Measurements from ENCODE around the gene PADI4.

The PADI4 gene

GRCh38 chr1:17307946-17308345 lies at the start of gene PADI4:
Gene PADI4, plus strand, starts transcription at chr1:17308197. Its CDS starts 26 bp downstream, at chr1:17308223.
- Histone ChIP-seq H3K9ac (ENCODE audit: low read length) (no peak within 1 kb of the TSS), H3K9me3 (ENCODE audit: control insufficient read depth, low read depth, low read length) (no peaks in the 10 kb centered on the region), H3K36me3 (ENCODE audit: control insufficient read depth, low read depth, low read length) (no peaks in the 10 kb centered on the region), H3K27ac (ENCODE audit: low read length) (no peak within 1 kb of the TSS), H3K4me1 (ENCODE audit: control insufficient read depth, low read depth, low read length) (peaks cover 4% of the 10 kb centered on the region), H3K4me3 (ENCODE audit: low read length) (no peak within 1 kb of the TSS), H3K27me3 (ENCODE audit: control insufficient read depth, insufficient read depth, low read length) (no peaks in the 10 kb centered on the region)

DNA sequence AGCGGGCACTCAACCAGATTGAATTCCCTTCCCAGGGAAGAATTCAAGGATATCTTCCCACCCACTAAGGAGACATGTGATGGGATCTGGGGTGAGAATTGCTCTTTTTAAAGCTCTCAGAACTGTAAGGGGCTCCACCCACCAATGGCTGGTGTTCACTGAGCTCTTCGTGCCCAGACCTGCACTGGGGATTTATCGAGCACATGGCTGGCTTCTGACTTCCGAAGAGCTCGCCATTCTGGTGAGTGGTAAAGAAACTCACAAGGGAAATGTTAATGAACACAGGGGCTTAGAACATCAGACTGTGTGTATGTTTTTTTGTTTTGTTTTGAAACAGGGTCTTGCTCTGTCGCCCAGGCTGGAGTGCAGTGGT lies 49.3 kb upstream of the PADI4 start:
- Histone ChIP-seq H3K27me3 (ENCODE audit: control insufficient read depth, insufficient read depth, low read length) (no peaks in the 10 kb centered on the region), H3K4me3 (ENCODE audit: low read length) (no peak overlapping the region), H3K4me1 (ENCODE audit: control insufficient read depth, low read depth, low read length) (no peaks in the 10 kb centered on the region), H3K27ac (ENCODE audit: low read length) (no peak overlapping the region), H3K36me3 (ENCODE audit: control insufficient read depth, low read depth, low read length) (no peaks in the 10 kb centered on the region), H3K9ac (ENCODE audit: low read length) (no peak overlapping the region), H3K9me3 (ENCODE audit: control insufficient read depth, low read depth, low read length) (no peaks in the 10 kb centered on the region)

DNA sequence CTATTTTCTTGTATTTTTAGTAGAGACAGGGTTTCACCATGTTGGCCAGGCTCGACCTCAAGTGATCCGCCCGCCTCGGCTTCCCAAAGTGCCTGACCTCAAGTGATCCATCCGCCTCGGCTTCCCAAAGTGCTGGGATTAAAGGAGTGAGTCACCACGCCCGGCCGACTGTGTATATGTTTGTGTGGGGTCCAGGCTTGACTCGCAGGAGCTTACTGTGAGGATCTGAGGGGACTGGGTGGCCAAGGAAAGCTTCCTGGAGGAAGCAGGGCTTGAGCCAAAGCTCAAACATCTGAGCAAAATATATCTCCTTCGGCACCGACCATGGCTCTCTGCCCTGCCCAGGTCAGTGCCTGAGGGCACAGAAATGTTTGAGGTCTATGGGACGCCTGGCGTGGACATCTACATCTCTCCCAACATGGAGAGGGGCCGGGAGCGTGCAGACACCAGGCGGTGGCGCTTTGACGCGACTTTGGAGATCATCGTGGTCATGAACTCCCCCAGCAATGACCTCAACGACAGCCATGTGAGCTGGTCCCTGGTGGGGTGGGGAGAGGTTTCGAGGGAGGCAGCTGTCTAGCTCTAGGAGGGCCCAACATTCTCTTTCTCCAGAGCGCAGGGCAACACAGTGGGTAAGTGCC lies 48.6 kb upstream of the PADI4 start:
- Histone ChIP-seq H3K9me3 (ENCODE audit: control insufficient read depth, low read depth, low read length) (no peaks in the 10 kb centered on the region), H3K4me3 (ENCODE audit: low read length) (no peak overlapping the region), H3K27me3 (ENCODE audit: control insufficient read depth, insufficient read depth, low read length) (no peaks in the 10 kb centered on the region), H3K4me1 (ENCODE audit: control insufficient read depth, low read depth, low read length) (no peaks in the 10 kb centered on the region), H3K36me3 (ENCODE audit: control insufficient read depth, low read depth, low read length) (no peaks in the 10 kb centered on the region), H3K9ac (ENCODE audit: low read length) (no peak overlapping the region), H3K27ac (ENCODE audit: low read length) (no peak overlapping the region)

DNA sequence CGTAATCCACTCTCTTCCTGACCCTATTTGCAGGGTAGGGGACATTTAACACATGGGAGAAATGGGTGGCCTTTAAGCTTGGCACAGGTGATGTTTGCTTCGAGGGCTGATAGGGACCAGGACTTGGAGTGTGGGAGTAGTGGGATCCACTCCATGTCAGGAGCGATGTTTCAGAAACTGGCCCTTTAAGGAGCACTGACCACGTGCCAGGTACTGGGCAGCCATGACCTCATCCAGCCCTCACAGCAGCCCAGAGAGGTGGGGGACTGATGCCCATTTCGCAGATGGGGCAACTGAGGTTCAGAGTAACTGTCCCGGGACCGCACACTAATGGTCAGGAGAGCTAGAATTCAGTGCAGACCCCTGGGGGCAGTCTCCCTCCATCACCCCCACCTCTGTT lies 47.7 kb upstream of the PADI4 start:
- Histone ChIP-seq H3K9ac (ENCODE audit: low read length) (no peak overlapping the region), H3K27me3 (ENCODE audit: control insufficient read depth, insufficient read depth, low read length) (no peaks in the 10 kb centered on the region), H3K9me3 (ENCODE audit: control insufficient read depth, low read depth, low read length) (no peaks in the 10 kb centered on the region), H3K36me3 (ENCODE audit: control insufficient read depth, low read depth, low read length) (no peaks in the 10 kb centered on the region), H3K4me1 (ENCODE audit: control insufficient read depth, low read depth, low read length) (no peaks in the 10 kb centered on the region), H3K4me3 (ENCODE audit: low read length) (no peak overlapping the region), H3K27ac (ENCODE audit: low read length) (no peak overlapping the region)

DNA sequence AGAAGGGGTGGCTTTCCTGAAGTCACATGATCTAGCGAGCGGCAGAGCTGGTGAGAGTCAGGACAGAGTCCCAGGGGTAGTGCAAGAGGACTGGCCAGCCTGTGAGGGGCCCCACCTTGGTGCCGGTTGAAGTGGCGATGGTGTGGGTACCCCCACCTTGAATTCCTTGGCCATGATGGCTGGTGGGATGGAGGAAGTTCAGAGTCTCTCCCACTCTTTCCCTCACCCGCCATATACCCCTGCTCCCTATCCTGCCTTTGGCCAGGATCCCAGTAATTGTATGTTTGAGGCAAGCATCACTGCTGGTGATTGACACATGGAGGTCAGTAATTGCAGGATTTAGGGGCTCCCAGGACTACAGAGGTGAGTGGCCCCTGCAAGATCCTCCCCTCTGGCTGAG lies 47.3 kb upstream of the PADI4 start:
- no peak overlapping the region for H3K27ac ChIP-seq (ENCODE audit: low read length)
- H3K27me3 ChIP-seq (ENCODE audit: control insufficient read depth, insufficient read depth, low read length), result no peaks in the 10 kb centered on the region
- no peaks in the 10 kb centered on the region for H3K9me3 ChIP-seq (ENCODE audit: control insufficient read depth, low read depth, low read length)
- H3K9ac ChIP-seq (ENCODE audit: low read length), result no peak overlapping the region
- no peaks in the 10 kb centered on the region for H3K4me1 ChIP-seq (ENCODE audit: control insufficient read depth, low read depth, low read length)
- H3K4me3 ChIP-seq (ENCODE audit: low read length), result no peak overlapping the region
- no peaks in the 10 kb centered on the region for H3K36me3 ChIP-seq (ENCODE audit: control insufficient read depth, low read depth, low read length)

DNA sequence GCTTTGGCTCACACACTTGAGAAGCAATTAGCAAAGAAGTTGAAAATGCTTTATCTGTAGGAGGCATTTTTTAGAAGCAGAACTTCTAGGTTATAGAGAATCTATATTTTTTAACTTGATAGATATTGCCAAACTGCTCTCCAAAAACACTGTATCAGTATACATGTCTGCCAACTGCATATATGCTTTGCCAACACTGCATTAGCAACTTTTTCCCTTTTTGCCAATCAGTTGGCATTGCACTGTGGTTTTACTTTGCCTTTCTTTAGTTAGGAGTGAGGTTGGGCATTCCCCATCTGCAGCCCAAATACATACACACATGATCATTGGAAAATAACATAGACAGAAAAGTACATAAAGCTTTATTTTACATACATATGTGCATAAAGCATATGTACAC lies 44.1 kb upstream of the PADI4 start:
- Histone ChIP-seq H3K4me1 (ENCODE audit: control insufficient read depth, low read depth, low read length) (no peaks in the 10 kb centered on the region), H3K9me3 (ENCODE audit: control insufficient read depth, low read depth, low read length) (no peaks in the 10 kb centered on the region), H3K27ac (ENCODE audit: low read length) (no peak overlapping the region), H3K36me3 (ENCODE audit: control insufficient read depth, low read depth, low read length) (no peaks in the 10 kb centered on the region), H3K27me3 (ENCODE audit: control insufficient read depth, insufficient read depth, low read length) (no peaks in the 10 kb centered on the region), H3K4me3 (ENCODE audit: low read length) (no peak overlapping the region), H3K9ac (ENCODE audit: low read length) (no peak overlapping the region)

- Histone ChIP-seq H3K9me3 (ENCODE audit: control insufficient read depth, low read depth, low read length) (no peaks in the 10 kb centered on the region), H3K36me3 (ENCODE audit: control insufficient read depth, low read depth, low read length) (no peaks in the 10 kb centered on the region), H3K27ac (ENCODE audit: low read length) (no peak overlapping the region), H3K4me3 (ENCODE audit: low read length) (no peak overlapping the region), H3K4me1 (ENCODE audit: control insufficient read depth, low read depth, low read length) (no peaks in the 10 kb centered on the region), H3K27me3 (ENCODE audit: control insufficient read depth, insufficient read depth, low read length) (no peaks in the 10 kb centered on the region), H3K9ac (ENCODE audit: low read length) (no peak overlapping the region)
Measured at GRCh38 chr1:17264470-17264869, 43.5 kb upstream of the PADI4 start.

DNA sequence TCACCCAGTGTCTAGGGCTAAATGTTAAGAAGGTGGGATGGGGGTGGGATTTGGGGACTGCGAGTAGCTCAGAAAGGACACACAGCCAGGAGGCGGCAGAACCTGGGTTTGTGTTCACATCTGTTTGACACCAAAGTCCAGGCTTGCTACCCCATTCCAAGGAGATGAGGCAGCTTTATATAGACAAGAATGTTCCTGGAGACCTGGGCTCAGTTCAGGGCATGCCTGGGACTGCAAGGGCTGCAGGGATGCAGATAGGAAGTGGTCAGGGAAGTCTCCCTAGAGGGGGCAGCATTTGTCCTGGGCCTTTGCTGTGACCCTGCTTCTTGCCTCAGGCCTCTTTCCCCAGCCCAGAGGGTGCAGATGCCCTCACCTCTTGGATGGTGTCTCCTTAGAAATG lies 42.8 kb upstream of the PADI4 start:
- Histone ChIP-seq H3K4me1 (ENCODE audit: control insufficient read depth, low read depth, low read length) (no peaks in the 10 kb centered on the region), H3K27ac (ENCODE audit: low read length) (no peak overlapping the region), H3K27me3 (ENCODE audit: control insufficient read depth, insufficient read depth, low read length) (no peaks in the 10 kb centered on the region), H3K4me3 (ENCODE audit: low read length) (no peak overlapping the region), H3K9me3 (ENCODE audit: control insufficient read depth, low read depth, low read length) (no peaks in the 10 kb centered on the region), H3K36me3 (ENCODE audit: control insufficient read depth, low read depth, low read length) (no peaks in the 10 kb centered on the region), H3K9ac (ENCODE audit: low read length) (no peak overlapping the region)

DNA sequence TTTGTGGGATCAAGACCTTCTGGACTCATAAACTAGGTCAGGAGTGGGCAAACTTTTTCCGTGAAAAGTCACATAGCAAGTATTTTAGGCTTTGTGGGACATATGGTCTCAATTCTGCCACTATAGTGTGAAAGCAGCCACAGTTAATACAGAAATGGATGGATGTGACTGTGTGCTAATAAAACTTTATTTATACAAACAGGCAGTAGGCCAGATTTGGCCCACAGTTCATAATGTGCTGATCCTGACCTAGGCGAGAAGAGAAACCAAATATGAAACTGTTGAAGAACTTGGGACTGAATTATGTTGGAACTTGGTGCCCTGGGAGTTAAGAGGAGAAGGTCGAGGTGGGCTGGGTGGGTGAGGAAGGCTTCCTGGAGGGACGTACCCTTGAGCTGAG lies 42.0 kb upstream of the PADI4 start:
- H3K27ac ChIP-seq (ENCODE audit: low read length), result no peak overlapping the region
- H3K4me3 ChIP-seq (ENCODE audit: low read length), result no peak overlapping the region
- H3K9ac ChIP-seq (ENCODE audit: low read length), result no peak overlapping the region
- no peaks in the 10 kb centered on the region for H3K9me3 ChIP-seq (ENCODE audit: control insufficient read depth, low read depth, low read length)
- H3K27me3 ChIP-seq (ENCODE audit: control insufficient read depth, insufficient read depth, low read length), result no peaks in the 10 kb centered on the region
- no peaks in the 10 kb centered on the region for H3K36me3 ChIP-seq (ENCODE audit: control insufficient read depth, low read depth, low read length)
- H3K4me1 ChIP-seq (ENCODE audit: control insufficient read depth, low read depth, low read length), result no peaks in the 10 kb centered on the region

DNA sequence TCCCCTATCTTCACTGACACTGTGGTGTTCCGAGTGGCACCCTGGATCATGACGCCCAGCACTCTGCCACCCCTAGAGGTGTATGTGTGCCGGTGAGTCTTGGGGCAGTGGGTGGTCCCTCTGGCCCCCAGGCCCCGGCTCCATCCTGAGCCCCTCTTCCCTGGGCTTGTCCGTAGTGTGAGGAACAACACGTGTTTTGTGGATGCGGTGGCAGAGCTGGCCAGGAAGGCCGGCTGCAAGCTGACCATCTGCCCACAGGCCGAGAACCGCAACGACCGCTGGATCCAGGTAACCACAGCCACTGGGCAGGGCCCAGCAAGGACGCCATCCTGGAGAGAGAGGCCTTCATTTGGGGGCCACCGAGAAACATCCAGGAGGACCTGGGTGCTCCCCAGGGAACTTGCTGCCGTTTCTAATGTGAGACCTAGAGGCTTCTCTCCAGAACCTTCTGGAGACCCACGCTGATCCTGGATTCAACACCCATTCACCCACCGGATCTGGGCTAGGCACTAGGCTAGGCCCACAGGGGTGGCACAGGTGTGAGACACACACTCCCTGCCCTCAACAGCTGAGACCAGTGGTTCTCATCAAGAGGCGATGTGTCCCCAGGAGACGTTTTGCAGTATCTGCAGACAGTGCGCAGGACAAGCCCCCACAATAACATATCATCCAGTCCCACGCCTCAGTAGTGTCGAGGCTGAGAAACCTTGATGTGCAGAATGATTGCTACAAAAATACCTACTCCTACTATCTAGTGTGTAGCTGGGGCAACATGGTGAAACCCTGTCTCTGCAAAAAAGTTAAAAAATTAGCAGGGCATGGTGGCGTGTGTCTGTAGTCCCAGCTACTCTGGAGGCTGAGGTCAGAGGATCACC lies 36.9 kb upstream of the PADI4 start:
- no peaks in the 10 kb centered on the region for H3K9me3 ChIP-seq (ENCODE audit: control insufficient read depth, low read depth, low read length)
- no peak overlapping the region for H3K4me3 ChIP-seq (ENCODE audit: low read length)
- no peak overlapping the region for H3K27ac ChIP-seq (ENCODE audit: low read length)
- H3K27me3 ChIP-seq (ENCODE audit: control insufficient read depth, insufficient read depth, low read length), result no peaks in the 10 kb centered on the region
- no peak overlapping the region for H3K9ac ChIP-seq (ENCODE audit: low read length)
- no peaks in the 10 kb centered on the region for H3K4me1 ChIP-seq (ENCODE audit: control insufficient read depth, low read depth, low read length)
- H3K36me3 ChIP-seq (ENCODE audit: control insufficient read depth, low read depth, low read length), result no peaks in the 10 kb centered on the region

DNA sequence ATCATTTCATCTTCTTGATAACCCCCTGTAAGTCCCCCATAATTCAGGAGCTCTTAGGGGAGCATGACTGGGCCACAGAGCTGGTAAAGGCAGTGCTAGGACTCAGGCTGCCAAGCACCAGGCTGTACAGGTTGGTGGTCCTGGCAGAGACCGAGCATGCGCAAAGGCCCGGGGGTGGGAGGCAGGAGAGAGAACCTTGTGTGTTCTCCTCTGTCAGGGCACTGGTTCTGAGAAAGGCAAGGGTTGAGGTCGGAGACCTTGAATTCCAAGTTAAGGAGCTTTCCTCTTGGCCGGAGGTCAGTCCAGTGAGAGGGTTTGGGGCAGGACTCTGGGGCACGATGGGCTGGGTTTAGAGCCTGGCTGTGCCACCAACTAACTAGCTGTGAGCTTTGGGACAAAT lies 35.9 kb upstream of the PADI4 start:
- H3K9me3 ChIP-seq (ENCODE audit: control insufficient read depth, low read depth, low read length), result no peaks in the 10 kb centered on the region
- no peak overlapping the region for H3K27ac ChIP-seq (ENCODE audit: low read length)
- H3K36me3 ChIP-seq (ENCODE audit: control insufficient read depth, low read depth, low read length), result no peaks in the 10 kb centered on the region
- H3K4me3 ChIP-seq (ENCODE audit: low read length), result no peak overlapping the region
- H3K9ac ChIP-seq (ENCODE audit: low read length), result no peak overlapping the region
- no peaks in the 10 kb centered on the region for H3K4me1 ChIP-seq (ENCODE audit: control insufficient read depth, low read depth, low read length)
- no peaks in the 10 kb centered on the region for H3K27me3 ChIP-seq (ENCODE audit: control insufficient read depth, insufficient read depth, low read length)

DNA sequence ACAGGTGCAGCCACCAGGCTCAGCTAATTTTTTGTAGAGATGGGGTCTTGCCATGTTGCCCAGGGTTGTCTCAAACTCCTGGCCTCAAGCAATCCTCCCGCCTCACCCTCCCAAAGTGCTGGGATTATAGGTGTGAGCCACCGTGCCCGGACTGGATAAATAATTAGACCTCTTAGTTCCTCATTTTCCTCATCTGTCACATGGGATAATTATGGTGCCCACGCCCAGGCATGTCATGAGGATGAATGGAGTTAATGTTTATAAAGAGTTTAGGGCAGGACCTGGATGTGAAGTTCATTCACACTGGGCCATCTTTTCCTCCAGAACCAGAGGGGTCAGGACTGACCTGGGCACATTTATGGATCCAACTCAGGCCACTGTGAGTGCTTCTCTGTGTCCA lies 35.4 kb upstream of the PADI4 start:
- Histone ChIP-seq H3K27ac (ENCODE audit: low read length) (no peak overlapping the region), H3K36me3 (ENCODE audit: control insufficient read depth, low read depth, low read length) (no peaks in the 10 kb centered on the region), H3K27me3 (ENCODE audit: control insufficient read depth, insufficient read depth, low read length) (no peaks in the 10 kb centered on the region), H3K4me3 (ENCODE audit: low read length) (no peak overlapping the region), H3K9ac (ENCODE audit: low read length) (no peak overlapping the region), H3K9me3 (ENCODE audit: control insufficient read depth, low read depth, low read length) (no peaks in the 10 kb centered on the region), H3K4me1 (ENCODE audit: control insufficient read depth, low read depth, low read length) (no peaks in the 10 kb centered on the region)

Measured in iPS-18a (cell line).